ENCODE data around the gene PDLIM5. TPM values are rescaled to one million over a fixed set of nuclear protein-coding genes. Genes with fewer than 3 reads are reported as not detected.

The PDLIM5 gene
- total RNA-seq, 2 experiments from 2014 or later = 14.8 to 18.3 TPM

GRCh38 chr4:94603170-94603747 lies 151.5 kb downstream of the PDLIM5 start:
- H3K27ac Mint-ChIP-seq = no peak overlapping the region
- ChIA-PET POLR2A (interaction anchor here (0.6 kb wide), 1 partner anchor 105 kb away, joined by 3 read pairs; no protein-coding TSS in a partner anchor), CTCF (no interaction called here)
- H3K9me3 Mint-ChIP-seq = no peaks in the 10 kb centered on the region
- intact Hi-C loops (cut with micrococcal nuclease) = no loop called here
- ATAC-seq = no peak
- H3K4me1 Mint-ChIP-seq (ENCODE audit: low read depth) = no peaks in the 10 kb centered on the region
- DNase-seq = no peak
- H3K36me3 Mint-ChIP-seq (ENCODE audit: low read depth) = no peaks in the 10 kb centered on the region
- H3K27me3 Mint-ChIP-seq = no peaks in the 10 kb centered on the region
- no peak for TF ChIP-seq CTCF (IDR thresholded peaks at IDR 0.05)
- H3K4me3 Mint-ChIP-seq = no peak overlapping the region

GRCh38 chr4:94605241-94605805 lies 153.6 kb downstream of the PDLIM5 start:
- ChIA-PET CTCF (interaction anchor here (1.3 kb wide), 1 partner anchor 198 kb away, joined by 3 read pairs; no protein-coding TSS in a partner anchor), POLR2A (no interaction called here)
- ATAC-seq (no peak), DNase-seq (no peak)
- H3K4me3 Mint-ChIP-seq = no peak overlapping the region
- no peak for TF ChIP-seq CTCF (IDR thresholded peaks at IDR 0.05)
- peaks cover 6% of the 10 kb centered on the region for H3K4me1 Mint-ChIP-seq (ENCODE audit: low read depth)
- H3K36me3 Mint-ChIP-seq (ENCODE audit: low read depth) = no peaks in the 10 kb centered on the region
- no peaks in the 10 kb centered on the region for H3K27me3 Mint-ChIP-seq
- H3K27ac Mint-ChIP-seq = no peak overlapping the region
- intact Hi-C loops (cut with micrococcal nuclease) = no loop called here
- H3K9me3 Mint-ChIP-seq = no peaks in the 10 kb centered on the region

GRCh38 chr4:94610145-94610544 lies 158.4 kb downstream of the PDLIM5 start:
- ChIA-PET POLR2A (interaction anchor here (0.9 kb wide), 1 partner anchor 9 kb away, joined by 3 read pairs; no protein-coding TSS in a partner anchor), CTCF (interaction anchor here (1.1 to 2.8 kb wide), 2 partner anchors 11 to 203 kb away, joined by 4 to 13 read pairs; no protein-coding TSS in a partner anchor)
- H3K9me3 Mint-ChIP-seq = no peaks in the 10 kb centered on the region
- no peak overlapping the region for H3K27ac Mint-ChIP-seq
- no peak for DNase-seq
- TF ChIP-seq CTCF (IDR thresholded peaks at IDR 0.05) = no peak
- intact Hi-C loops (cut with micrococcal nuclease) = no loop called here
- ATAC-seq = no peak
- no peaks in the 10 kb centered on the region for H3K36me3 Mint-ChIP-seq (ENCODE audit: low read depth)
- H3K4me3 Mint-ChIP-seq = peak overlapping the region; percentile 40
- H3K4me1 Mint-ChIP-seq (ENCODE audit: low read depth) = peaks cover 12% of the 10 kb centered on the region
- H3K27me3 Mint-ChIP-seq = no peaks in the 10 kb centered on the region

GRCh38 chr4:94613248-94613647 lies 161.5 kb downstream of the PDLIM5 start:
- intact Hi-C loops (cut with micrococcal nuclease) = no loop called here
- Mint-ChIP-seq H3K9me3 (no peaks in the 10 kb centered on the region), H3K27me3 (no peaks in the 10 kb centered on the region), H3K36me3 (ENCODE audit: low read depth) (no peaks in the 10 kb centered on the region), H3K4me1 (ENCODE audit: low read depth) (peaks cover 12% of the 10 kb centered on the region), H3K4me3 (no peak overlapping the region), H3K27ac (no peak overlapping the region)
- DNase-seq = no peak
- TF ChIP-seq CTCF (IDR thresholded peaks at IDR 0.05) = no peak
- ChIA-PET CTCF (no interaction called here), POLR2A (no interaction called here)
- ATAC-seq = no peak

GRCh38 chr4:94615451-94615850 lies 163.7 kb downstream of the PDLIM5 start:
- no peak for TF ChIP-seq CTCF (IDR thresholded peaks at IDR 0.05)
- no peak overlapping the region for H3K27ac Mint-ChIP-seq
- H3K36me3 Mint-ChIP-seq (ENCODE audit: low read depth) = peaks cover 2% of the 10 kb centered on the region
- no peak for DNase-seq
- intact Hi-C loops (cut with micrococcal nuclease) = no loop called here
- H3K27me3 Mint-ChIP-seq = no peaks in the 10 kb centered on the region
- CTCF ChIA-PET = no interaction called here
- no peak for ATAC-seq
- no peak overlapping the region for H3K4me3 Mint-ChIP-seq
- H3K9me3 Mint-ChIP-seq = no peaks in the 10 kb centered on the region
- POLR2A ChIA-PET = no interaction called here
- H3K4me1 Mint-ChIP-seq (ENCODE audit: low read depth) = peaks cover 6% of the 10 kb centered on the region

Measured in activated CD8-positive, alpha-beta T cell treated with anti-CD3 and anti-CD28 coated beads for 36 hours (primary cell).